GM21367 (cell line): ENCODE measurements around the gene RANBP1.

Source experiments
- ATAC-seq: cut with Tn5 transposase; IDR thresholded peaks from one replicate; pipeline ENCODE4 v1.9.1; 2021; ENCODE audit not compliant: unreplicated experiment

RANBP1 gene

DNA sequence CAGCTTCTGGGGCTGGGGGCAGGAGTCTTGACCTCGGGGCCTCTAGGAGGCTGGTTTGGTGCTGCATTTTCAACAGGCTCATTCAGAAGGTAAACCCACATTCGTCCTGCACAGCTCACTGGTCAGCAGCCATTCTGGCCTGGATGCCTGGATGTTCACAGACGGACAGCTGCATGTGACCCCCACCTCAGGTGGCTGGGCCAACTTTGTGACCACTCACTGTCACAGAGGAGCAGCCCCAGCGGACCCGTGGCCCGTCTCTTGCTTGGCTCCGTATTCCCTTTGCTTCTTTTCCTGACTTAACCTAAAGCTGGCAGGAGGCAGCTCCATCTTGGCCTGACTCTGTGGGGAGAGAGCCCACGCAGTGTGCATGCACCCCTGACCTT is 27.6 kb upstream of the RANBP1 start:
- no peak for ATAC-seq

DNA sequence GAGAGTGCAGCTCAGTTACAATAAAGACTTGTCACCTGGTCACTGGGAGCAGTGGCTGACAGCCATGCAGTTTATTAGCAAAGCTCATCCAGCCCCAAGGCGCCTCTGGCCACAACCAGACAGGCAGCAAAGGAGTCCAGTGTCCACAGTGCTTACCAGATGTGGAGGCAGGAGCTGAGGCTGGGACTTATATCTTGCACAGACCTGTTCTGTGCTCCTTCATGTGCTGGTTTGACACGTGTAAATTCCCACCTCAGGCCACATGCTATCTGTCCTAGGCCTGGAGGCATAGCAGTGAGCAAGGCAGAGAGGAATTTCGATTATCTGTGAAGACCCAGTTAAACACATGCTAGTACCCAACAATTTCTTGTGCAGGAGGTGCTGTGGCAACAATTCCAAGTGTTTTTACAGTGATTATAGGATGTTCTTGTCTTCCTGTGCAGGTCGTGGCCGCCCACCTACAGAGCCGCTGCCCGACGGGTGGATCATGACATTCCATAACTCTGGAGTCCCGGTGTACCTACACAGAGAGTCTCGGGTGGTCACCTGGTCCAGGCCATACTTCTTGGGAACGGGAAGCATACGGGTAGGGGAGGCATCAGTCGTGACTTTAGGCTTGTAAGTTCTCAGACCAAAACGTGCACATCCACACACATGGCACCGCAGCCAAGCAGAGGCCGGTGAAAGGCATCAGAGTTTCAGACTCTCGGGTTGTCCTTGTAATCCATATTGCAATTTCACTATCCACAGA is 26.5 kb upstream of the RANBP1 start:
- no peak for ATAC-seq

DNA sequence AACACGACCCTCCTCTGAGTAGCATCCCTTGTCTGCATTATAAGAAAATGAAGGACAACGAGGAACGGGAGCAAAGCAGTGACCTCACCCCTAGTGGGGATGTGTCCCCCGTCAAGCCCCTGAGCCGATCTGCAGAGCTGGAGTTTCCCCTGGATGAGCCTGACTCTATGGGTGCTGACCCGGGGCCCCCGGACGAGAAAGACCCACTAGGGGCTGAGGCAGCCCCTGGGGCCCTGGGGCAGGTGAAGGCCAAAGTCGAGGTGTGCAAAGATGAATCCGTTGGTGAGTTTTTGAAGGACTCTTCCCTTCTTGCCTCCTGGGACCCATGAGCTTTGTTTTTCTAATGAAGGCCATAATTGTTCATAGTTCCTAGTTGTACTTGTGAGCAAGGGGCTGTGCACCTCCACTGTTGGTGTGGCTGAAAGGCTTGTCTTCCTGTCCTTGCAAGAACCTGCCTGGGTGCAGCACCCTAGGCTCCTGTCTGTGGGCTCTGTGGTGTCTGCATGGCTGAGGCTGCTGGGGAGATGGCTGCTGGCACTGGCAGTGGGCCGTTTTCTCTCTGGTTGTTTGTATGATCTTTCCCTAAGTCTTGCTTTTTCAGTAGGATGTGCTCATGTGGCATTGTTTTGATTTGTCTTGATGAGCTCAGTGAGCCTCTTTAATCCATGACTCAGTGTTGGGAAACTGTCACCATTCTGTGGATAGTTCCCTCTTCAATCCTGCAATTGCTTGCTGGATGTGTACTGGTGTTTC is 25.8 kb upstream of the RANBP1 start:
- no peak for ATAC-seq

DNA sequence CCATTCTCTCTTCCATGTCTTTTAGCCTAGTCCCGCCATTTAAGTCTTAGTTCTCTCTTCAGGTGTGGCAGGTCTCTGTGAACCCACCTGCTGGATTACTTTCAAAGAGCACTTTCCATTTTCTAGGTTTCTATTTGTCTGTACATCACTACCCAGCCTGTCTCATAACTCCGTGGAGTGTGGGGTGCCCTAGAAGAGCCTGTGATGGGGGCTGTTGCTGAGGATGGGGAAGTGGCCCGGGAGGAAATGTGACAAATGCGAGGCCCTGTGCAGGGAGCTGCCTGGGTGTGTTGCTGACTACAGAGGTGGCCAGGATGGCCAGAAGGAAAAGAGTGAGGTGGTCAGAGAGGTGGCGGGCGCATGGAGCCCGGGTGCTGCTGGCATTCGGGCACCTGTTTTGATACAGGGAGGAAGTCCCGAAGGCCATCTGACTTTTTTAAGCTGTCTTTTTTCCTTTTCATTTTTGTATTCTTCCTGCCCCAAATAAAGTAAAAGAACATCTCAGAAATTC is 25.1 kb upstream of the RANBP1 start:
- no peak for ATAC-seq

DNA sequence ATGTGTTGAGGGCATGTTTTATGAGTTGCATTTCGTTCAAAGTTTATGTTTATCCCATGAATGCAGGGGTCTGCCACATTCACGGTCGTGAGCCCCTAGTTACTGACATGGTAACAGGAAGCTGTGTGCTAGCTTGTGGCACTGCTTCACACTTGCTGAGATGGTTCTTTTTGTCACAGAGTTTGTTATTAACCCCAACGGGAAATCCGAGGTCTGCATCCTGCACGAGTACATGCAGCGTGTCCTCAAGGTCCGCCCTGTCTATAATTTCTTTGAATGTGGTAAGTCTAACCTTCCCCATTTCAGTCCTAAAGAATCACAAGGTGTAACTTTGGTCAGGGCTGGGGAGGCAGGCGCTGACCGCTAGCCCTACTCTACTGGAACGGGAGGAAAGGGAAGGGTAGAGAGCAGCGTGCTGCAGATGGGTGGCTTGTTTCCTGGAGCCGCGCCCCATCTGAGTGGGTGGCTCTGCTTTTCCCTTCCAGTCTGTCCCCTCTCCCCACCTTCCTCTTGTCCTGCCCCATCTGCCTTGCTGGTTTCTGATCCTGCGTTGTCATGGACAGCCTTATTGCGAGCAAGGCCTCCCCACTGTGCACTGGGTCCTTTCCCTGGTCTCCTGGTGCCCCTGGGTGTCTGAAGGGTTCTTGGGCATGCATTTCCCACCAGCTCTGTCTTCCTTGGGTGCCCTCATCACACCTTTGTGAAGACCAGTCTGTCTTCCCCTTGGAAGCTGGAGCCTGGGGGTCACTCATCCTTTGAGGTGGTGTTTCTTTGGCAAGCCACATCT is 24.0 kb upstream of the RANBP1 start:
- no peak for ATAC-seq

DNA sequence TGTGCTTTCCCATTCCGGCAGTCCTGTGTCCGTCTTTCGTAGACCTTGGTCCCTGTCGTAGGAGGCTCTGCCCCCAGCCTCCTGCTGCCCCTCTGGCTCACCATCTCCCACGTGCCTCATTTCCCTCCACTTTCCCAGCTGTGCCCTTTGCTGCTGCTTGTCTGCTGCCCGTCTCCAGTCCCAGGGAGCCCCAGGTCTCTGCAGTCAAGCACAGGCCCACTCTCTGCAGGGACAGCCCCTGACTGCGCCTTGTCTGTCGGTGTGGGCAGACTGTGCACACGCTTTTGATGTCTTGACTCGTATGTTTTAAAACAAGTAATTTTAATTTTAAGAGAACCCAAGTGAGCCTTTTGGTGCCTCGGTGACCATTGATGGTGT is 23.4 kb upstream of the RANBP1 start:
- ATAC-seq = no peak

DNA sequence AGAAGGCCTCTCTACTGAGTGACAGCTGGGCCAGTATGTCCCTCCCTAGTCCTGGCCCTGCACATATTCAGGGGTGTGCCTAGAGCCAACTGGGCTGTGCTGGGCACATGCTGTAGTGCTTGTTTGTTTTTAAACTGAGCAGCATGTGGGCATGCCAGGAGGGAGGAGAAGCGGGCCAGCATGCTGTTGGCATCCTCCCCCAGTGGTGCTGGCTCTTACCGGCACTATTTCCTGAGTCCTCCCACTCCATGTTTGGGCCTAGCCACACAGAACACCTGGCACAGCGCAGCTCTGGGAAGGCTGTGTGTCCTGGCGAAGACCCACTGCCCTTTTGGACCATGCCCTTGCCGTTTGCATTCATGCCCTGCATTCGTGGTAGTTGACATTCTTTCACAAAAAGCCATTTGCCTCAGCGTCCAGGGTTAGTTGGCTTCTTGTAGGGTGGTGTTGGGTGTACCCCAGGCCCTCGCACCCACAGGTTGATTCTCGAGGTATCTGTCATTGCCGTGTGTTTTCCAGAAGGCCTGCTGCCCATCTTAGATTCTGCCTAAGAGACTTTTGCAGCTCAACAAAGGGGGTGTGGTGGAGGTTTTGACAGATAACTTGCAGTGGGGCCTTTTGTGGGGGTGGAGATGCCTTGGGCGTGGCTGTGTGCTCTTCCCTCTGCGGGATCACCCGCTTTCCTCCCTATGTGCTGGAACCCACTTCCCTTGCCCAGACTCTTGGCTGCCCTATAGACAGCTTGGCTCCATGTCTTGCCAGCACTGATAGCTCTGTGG is 22.3 kb upstream of the RANBP1 start:
- ATAC-seq = no peak

DNA sequence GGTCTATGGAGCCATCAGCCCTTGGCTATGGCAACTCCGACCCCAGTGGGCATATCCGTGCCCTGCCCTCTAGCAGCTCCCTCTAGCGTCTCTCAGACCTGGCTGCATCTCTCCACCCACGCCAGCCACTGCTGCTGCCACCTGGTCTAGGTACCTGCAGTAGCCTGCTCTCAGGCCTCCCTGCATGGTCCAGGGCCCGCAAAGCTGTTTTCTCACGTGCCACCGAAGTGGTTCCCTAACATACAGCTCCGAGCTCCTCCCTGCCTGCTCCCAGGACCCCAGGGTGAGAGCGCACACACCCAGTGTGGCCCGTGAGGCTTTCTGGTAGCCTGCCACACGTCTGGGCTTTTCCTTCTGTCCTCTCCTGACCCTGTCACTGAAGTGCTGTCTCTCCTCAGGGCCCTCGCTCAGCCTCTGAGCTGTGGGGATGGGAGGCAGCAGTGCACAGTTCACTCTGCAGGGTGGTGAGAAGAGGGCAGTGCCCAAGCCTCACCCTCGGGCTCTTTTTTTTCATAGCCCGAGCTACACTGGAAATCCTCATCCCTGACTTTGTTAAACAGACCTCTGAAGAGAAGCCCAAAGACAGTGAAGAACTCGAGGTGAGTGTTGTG is 21.6 kb upstream of the RANBP1 start:
- ATAC-seq = no peak

DNA sequence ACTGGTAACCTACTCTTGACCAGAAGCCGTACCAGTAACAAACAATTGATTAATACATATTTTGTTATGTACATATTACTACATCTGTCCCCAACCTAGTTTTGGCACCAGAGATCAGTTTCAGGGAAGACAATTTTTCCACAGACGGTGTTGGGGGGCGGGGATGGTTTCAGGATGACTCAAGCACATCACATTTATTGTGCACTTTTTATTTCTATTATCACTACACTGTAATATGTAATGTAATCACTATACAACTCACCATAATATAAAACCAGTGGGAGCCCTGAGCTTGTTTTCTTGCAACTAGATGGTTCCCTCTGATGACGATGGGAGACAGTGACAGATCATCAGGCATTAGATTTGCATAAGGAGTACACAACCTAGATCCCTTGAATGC is 20.4 kb upstream of the RANBP1 start:
- no peak for ATAC-seq

DNA sequence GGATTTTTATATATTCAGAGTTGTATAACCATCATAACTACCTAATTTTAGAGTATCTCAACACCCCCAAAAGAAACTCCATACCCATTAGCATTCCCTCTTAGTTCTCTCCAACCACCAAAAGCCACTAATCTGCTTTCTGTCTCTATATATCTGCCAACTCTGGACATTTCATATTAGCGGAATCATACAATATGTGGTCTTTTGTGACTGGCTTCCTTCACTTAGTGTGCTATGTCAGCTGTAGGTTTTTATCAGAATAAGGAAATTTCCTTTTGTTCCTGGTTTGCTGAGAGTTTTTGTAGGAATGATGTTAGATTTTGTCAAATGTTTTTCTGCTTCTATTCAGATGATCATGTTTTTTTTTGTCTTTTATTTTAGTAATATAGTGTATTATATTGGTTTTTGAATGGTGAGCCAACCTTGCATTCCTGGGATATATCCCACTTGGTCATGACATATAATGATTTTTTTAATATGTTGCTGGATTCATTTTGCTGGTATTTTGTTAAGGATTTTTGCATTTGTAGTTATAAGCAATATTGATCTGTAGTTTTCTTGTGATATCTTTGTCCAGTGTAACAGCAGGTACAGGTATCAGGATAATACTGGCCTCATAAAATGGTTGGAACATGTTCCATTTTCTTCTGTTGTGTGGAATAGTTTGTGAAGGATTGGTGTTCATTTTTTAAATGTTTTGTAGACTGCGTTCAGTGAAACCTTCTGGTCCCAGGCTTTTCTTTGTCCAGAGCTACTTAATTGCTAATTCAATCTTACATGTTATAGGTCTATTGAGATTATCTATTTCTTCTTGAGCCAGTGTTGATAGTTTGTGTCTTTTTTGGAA is 19.1 kb upstream of the RANBP1 start:
- no peak for ATAC-seq

DNA sequence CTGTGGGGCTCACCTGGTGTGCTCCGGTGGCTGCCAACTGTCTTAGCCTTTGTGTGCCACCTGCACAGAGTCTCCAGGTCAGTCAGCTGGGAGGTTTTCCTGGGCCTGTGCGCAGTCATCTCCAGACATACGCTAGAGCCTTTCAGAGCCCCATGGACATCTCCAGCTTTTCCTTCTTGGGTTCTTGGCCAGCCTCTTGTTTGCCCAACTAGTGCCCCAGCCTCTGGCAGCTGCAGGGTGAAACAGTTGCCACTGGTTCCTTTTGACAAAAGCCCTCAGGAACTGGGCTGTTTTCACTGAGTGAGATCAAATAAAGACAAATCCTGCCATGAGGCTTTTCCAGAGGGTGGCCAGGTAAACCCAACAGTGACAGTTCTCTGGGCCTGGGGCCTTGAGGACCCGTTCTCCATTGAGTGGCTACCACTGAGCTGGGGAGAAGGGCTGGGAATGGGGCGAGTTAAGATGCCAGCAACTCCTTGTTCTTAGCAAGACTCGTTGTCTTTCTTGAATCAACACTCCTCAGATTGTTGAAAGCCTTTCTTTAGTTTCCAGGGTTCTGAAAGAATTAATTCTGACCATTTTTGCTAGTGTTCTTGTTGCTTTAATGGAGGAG is 16.7 kb upstream of the RANBP1 start:
- ATAC-seq = no peak

DNA sequence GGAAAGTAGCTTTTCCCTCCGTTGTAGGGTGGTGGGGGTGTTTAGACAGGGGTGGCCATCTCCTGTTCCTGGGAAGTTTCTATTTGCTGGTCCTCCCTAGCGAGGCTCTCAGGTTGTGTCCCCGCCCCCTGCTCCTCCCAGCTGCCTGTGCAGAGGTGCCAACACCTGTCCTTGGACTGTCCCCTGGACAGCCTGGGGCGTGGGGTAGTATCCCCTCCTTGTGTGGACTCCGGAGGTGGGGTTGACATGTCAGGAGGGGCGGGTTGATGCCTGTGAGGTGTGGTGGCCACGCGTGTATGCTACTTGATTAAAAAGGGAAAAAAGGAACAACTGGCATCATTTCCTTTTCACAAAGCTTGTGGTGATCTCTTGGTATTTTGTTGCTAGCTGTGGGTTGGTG is 14.3 kb upstream of the RANBP1 start:
- no peak for ATAC-seq

DNA sequence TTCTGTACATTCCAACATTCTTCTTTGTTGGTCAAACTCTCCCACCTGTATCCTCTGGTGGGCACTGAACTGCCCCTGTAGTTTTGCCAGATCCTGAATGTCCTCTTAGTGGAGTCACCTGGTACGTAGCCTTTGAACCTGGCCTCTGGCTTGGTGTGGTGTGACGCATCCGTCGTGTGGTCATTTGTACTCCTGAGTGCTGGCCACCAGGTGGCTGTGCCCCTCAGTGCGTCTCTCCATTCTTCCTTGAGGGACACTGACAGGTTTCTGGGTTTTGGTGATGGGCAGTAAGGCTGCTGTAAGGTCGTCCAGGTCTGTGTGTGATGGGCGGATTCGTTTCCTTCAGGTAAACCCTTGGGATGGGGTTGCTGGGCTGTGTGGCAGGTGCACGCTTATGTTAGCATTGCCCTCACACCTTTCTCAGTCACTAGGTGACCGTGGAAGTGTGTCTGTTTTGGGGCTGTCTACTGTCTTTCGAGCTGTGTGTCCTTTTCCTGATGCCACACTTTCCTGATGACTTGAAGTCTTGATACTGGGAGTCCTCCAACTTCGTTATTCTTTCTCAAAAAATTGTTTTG is 13.6 kb upstream of the RANBP1 start:
- no peak for ATAC-seq

DNA sequence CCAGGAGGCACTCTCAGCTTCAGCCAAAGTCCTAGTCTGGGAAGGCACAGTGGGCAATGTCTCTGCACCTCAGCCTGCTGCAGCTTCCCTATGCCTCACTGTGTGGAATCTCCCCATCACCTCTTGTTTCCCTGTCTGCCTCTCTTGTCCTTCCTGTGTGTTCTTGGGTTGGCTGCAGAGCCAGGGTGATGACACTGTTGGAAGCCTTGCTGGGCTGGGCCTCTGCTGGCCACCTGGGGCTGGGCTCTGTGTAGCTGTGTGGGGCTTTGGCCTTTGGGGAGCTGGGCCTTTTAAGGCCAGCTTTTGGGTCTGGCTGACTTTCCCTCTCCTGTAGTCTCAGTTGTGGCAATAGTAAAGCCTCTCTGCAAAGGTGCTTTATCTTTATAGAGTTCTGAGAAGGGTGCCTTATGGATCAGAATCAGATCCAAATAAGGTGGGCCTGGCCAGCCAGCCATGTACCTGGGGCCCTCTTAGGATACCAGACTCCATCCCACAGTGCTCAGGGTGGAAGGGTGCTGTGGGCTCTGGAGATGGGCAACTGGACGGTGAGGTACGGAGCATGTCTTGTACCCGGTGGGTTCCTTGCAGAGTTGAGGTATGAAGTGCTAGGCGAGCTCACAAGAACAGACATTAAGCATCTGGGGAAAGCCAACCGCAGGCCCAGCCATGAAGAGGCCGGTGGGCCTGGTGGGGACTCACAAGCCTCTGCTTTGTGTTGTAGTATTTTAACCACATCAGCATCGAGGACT is 10.3 kb upstream of the RANBP1 start:
- no peak for ATAC-seq

DNA sequence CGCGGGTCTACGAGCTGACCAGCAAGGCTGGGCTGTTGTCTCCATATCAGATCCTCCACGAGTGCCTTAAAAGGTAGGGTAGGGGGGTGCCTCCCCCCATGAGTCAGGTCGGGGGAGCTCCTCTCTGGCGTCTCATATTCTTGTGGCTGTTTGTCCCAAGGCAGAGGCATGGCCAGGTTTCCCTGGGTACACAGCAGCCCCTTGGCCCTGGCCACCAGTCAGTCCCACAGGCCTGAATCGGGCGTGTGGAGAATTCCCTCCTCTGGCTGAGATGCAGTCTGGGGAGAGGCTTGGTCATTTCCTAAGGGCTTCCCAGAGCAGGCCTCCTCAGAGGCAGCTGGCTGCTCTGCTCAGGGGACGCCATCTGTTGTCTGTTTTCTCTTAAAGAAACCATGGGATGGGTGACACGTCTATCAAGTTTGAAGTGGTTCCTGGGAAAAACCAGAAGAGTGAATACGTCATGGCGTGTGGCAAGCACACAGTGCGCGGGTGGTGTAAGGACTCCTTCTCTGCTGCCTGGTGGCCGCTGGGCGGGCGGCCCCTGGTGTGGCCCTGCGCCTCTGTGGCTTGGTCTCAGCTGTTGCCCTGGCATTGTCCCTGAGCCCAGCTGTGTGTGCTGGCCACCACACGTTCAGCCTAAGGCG is 9.6 kb upstream of the RANBP1 start:
- no peak for ATAC-seq

DNA sequence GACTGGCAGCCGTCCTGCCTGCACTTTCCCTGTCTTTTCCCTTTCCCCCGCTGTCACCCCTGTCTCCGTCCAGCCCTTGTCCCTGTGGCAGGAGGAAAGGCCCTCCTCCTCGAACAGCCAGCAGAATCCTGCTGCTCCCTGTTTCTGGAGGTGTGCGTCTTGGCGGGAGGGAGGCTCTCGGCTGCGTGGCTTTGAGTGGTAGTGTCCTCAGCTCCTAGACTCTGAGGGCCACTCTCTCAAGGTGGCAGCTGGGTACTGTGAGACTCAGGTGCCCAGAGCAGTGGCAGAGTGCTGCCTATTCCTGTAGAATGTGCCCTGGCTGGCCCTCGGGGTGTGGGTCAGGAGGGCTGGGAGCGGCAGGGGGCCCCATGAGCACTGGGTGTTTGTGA is 9.1 kb upstream of the RANBP1 start:
- ATAC-seq = no peak

DNA sequence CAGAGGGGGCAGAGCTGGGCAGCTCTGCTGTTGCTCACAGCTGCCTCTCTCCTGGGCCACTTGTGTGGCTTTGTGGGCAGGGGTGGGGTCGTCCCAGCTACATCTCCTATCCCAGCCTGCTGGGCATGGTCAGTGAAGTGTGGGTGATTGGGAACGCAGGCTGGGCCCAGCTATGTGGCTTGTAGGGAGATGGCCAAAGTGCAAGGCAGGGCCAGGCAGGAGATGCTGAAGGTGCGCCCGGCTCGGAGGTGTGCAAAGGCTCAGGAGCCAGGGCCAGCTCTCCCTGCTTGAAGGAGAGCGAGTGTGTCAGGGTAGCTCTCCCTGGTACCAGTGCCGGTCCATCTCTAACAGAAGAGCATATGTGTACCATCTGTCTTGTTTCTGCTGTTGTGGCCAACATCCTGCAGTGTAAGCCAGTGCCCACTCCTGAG is 8.4 kb upstream of the RANBP1 start:
- ATAC-seq = no peak
